ENCODE data around the gene UBP1. TPM values are rescaled to one million over a fixed set of nuclear protein-coding genes. Genes with fewer than 3 reads are reported as not detected.

Gene UBP1
- total RNA-seq, 1 donor from 2014 or later = 77.3 TPM

Other genes starting within 250 kb of the UBP1 start
- gene SUSD5, start 221.6 kb downstream of the UBP1 start, total RNA-seq = 0.45 and 1.0 TPM in 2 replicates
- gene FBXL2, start 163.0 kb downstream of the UBP1 start, total RNA-seq = 22.6 and 38.1 TPM in 2 replicates